Hippocampal formation (tissue), 2 donors: ENCODE data around the gene OXCT1.
"Not testable (repeated sequence)": the region's sequence is repeated elsewhere in the genome, so short reads cannot be mapped to it uniquely, and the experiment has no call there.

Experiments used
- DNase-seq, 2 donors: peaks; one replicate each; lab custom pipeline; 2025; lab: John Stamatoyannopoulos, UW

Gene OXCT1

DNA sequence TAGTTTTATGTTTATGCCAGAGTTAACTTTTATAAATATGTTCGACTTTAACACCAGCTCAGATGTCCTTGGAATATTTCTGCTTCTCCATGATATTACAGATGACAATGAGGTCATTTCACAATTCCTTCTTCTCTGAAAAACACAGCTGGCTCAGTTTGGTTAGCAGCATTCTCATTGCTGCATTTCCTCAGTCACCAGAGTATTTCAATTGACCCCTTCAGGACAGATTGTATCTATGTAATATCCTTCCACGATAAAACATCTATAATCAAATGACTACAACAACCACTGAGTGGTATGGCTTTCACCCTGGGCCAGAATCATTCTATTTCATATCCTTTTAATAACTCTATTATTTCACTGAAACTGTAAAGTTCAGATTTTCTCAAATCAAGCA is 148.7 kb downstream of the OXCT1 start:
- DNase-seq: no peak

DNA sequence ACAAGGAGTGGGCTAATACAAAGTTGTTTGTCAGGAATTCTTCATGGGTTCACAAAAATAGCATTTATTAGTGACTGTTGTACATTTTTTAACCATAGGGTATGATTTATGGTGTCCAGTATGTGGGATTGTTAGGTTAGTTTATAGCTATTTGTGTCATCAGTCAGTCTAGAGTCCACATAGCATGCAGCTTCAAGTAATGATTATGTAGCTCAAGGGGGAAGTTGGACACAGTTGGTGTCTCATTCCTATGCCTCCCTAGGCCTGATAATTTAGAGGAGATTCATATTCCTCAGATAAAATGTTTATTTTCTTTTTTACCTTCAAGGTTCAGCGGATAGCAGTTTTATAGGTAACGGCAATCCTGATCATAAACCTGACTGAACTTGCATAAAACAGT is 153.8 kb downstream of the OXCT1 start:
- DNase-seq: no peak

DNA sequence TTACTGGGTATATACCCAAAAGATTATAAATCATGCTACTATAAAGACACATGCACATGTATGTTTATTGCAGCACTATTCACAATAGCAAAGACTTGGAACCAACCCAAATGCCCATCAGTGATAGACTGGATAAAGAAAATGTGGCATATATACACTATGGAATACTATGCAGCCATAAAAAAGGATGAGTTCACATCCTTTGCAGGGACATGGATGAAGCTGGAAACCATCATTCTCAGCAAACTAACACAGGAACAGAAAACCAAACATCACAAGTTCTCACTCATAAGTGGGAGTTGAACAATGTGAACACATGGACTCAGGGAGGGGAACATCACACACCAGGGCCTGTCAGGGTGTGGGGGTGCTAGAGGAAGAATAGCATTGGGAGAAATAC is 155.8 kb downstream of the OXCT1 start:
- not testable (repeated sequence) for DNase-seq

DNA sequence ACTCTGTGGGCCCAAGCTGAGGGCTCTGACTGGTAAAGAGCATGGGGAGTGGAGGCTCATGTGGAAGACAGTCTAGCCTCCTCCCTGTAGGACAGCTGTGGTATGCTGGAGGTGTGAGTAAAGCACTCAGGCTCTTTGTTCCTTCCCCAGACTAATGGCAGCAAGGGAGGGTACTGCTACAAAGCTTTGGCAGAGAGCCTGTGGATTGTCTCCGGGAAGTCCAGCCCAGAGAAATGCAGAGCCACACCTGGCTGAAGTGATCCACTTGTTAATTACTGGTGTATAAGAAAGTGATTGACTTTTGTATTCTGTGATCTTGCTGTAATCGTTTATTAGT is 161.7 kb downstream of the OXCT1 start:
- no peak for DNase-seq

DNA sequence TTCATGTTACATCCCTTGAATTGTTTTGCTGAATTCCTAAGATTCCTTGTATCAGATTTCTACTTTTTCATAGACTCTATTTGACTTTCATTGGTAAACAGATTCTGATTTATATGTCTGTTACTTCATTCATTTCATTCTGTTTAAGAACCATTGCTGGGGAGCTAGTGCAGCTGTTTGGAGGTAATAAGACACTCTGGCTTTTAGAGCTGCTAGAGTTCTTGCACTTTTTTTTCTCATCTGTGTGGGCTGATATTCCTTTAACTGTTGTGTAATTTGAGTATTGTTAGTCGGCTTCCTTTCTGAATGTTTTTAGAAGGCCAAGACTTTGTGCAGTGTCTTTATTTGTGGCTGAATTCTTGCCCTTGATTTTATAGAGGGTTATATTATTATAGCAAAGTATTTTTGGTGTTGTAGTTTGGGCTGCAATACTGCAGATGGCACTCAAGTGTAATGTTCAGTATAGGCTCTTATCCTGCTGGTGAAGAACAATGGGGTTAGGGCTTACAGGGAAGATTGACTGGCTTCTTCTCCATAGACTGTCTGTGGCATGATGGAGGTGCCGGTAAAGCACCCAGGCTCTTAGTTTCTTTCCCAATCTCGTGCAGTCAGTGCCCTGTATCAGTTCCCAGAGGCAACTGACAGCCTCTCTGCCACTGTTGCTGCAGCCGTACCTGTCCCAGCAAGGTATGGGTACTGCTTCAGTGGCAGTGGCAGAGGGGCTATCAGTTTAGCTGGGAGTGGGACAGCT is 162.2 kb downstream of the OXCT1 start:
- DNase-seq: no peak

DNA sequence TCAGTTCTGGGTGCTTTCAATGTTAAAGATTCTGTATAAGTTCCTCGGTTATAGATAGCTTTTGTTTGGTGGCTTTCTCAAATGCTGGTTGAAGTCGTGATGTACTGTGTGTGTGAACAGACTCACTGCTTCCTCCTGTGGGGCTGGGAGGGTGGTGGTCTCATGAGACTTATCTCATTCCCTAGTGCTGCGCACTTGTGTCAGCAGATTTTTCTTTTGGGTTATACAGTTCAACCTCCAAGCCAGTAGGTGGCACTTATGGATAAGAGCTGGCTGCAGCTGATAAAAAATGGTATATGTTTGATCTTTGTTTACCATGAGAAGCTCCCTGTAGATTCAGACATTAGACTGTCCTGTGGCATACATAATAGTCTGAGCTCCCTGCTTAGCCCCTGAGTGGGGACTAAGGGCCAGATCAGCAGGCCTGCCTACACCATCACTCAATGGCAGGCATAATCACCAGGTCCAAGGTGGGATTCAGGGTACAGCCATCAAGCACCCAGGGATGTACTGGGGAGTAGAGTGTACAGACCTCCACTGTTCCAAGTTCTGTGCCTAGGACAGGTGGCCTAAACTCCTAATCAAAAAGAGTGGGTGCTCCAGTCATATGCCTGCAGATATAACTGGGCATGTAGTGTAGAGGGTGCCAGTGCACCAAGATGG is 174.2 kb downstream of the OXCT1 start:
- no peak for DNase-seq

DNA sequence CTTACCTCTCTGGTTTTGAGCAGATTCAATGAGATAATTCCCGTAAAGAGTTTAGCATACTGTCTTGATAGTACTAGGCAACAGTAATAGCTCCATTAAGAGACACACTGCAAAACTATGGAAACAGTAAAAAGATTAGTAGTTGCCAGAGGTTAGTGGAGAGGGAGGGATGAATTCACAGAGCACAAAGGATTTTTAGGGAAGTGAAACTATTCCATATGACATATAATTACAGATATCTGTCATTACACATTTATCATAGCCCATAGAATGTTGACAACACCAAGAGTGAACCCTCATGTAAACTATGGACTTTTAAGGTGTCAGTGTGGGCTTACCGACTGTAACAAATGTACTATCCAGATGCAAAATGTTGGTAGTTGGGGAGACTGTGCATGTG is 183.5 kb downstream of the OXCT1 start:
- no peak for DNase-seq

DNA sequence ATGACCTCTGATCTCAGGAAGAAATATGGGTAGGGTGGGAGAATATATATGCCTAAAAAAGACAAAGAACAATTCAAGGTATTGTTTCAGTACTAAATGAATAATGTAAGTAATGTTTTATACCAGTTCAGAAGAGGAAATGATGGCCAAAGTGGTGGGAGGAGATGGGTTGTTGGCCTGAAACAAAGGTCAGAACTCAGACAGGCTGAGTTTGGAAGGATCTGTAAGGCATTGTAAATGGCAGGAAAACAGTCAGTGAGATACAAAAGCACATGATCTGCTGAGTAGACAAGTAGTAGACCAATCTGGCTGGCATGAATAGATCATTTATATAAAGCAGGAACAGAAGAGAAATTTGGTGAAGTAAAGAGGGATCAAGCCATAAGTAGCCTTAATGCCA is 184.0 kb downstream of the OXCT1 start:
- DNase-seq: no peak

DNA sequence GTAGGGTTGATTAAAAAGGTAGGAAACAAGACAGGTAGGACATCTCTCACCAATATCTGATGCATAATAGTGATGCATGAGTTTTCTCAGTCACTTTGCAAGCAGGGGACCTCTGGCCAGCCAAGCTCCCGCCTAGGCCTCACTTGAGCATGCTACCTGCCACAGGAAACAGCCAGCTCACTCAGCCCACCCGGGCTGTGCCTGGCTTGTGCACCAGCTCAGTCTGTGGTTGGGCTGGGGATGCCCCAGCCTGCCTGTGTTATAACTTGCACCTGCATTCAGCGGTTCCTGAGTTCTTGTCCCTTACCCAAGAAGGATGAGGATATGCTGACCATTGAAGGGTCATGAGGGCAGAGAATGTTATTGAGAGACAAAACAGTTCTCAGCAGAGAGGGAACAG is 187.0 kb downstream of the OXCT1 start:
- DNase-seq: no peak

DNA sequence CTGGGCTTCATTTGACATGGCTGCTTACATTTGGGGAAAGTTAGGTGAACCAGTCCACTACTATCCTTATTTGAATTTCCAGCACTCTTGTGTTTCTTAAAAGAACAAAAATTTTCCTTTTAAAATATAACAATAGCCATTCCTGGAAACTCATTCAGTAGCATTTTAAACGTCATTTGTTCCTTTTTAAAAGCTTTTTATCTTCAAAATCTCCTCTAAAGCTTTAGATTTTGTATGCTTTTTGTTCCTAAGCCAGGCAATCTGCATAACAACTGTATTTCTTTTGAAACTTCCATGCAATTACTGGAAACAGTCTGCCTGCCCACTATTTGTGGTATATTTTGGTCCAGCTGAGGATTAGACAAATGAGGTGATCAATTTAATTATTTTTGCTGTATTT is 187.6 kb downstream of the OXCT1 start:
- DNase-seq: no peak

DNA sequence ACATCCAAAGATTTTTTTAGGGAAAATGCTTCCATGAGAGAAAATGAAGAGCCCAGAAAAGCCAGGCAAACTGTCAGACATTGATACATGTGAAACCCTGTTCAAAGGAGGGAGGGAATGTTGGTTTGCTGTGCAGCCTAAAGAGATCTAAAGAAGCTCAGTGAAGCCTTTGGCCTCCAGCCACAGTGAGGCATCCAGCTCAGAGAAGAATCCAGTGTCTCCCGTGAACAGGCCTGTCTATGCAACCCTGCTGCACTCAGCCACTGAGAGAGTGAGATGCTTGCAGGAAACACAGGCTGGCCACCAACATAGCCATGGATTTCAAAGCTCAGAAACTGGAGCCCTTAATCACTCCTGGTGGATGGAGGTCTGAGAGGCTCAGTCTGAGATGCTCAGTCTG is 188.4 kb downstream of the OXCT1 start:
- no peak for DNase-seq
